ENCODE data around the gene ANKIB1.

Gene ANKIB1

GRCh38 chr7:92448205-92448747 is 202.5 kb downstream of the ANKIB1 start:
- DNase-seq (ENCODE audit: low spot score), result peak; percentile 36

All from germinal center (tissue), 1 donor.